Activated gamma-delta T cell treated with Interleukin-2 at 50 U/mL for 16 hours (primary cell): ENCODE results near the gene KATNAL1.

ENCODE experiments used
- DNase-seq: peaks from one replicate; pipeline ENCODE4 v3.0.0-alpha.2; 2020

Gene KATNAL1

GRCh38 chr13:30332456-30333143, 25.2 kb upstream of the KATNAL1 start:
- no peak for DNase-seq

GRCh38 chr13:30331331-30331771, 24.0 kb upstream of the KATNAL1 start:
- DNase-seq: no peak

GRCh38 chr13:30329009-30329585, 21.7 kb upstream of the KATNAL1 start:
- DNase-seq: no peak

- DNase-seq: no peak
These were observed 18.3 kb upstream of the KATNAL1 start for GRCh38 chr13:30325668-30326067.

GRCh38 chr13:30323524-30323923, 16.2 kb upstream of the KATNAL1 start:
- no peak for DNase-seq

- no peak for DNase-seq
These were observed 15.1 kb upstream of the KATNAL1 start for GRCh38 chr13:30322428-30322827.

GRCh38 chr13:30321256-30321655, 13.9 kb upstream of the KATNAL1 start:
- no peak for DNase-seq

- no peak for DNase-seq
These were observed 12.3 kb upstream of the KATNAL1 start for GRCh38 chr13:30319655-30320054.

- DNase-seq: no peak
These were observed 11.8 kb upstream of the KATNAL1 start for GRCh38 chr13:30319130-30319529.

- DNase-seq: no peak
These were observed 10.7 kb upstream of the KATNAL1 start for GRCh38 chr13:30318026-30318425.

GRCh38 chr13:30314562-30314961, 7.2 kb upstream of the KATNAL1 start:
- DNase-seq: no peak

GRCh38 chr13:30314069-30314468, 6.7 kb upstream of the KATNAL1 start:
- no peak for DNase-seq

- DNase-seq: no peak
These were observed 6.0 kb upstream of the KATNAL1 start for GRCh38 chr13:30313311-30313710.

- no peak for DNase-seq
These were observed 5.6 kb upstream of the KATNAL1 start for GRCh38 chr13:30312904-30313303.

- DNase-seq: no peak
These were observed 1.2 kb upstream of the KATNAL1 start for GRCh38 chr13:30308548-30308947.

- no peak for DNase-seq
These were observed 580 bp upstream of the KATNAL1 start for GRCh38 chr13:30307971-30308290.

GRCh38 chr13:30306762-30307193, 573 bp downstream of the KATNAL1 start:
- peak; percentile 89 for DNase-seq

GRCh38 chr13:30305456-30305970, 1.8 kb downstream of the KATNAL1 start:
- DNase-seq: no peak

GRCh38 chr13:30303269-30303668, 4.1 kb downstream of the KATNAL1 start:
- no peak for DNase-seq

GRCh38 chr13:30301827-30302226, 5.5 kb downstream of the KATNAL1 start:
- DNase-seq: no peak

- DNase-seq: no peak
These were observed 6.8 kb downstream of the KATNAL1 start for GRCh38 chr13:30300596-30300995.

- DNase-seq: no peak
These were observed 7.6 kb downstream of the KATNAL1 start for GRCh38 chr13:30299786-30300185.

- no peak for DNase-seq
These were observed 12.2 kb downstream of the KATNAL1 start for GRCh38 chr13:30295116-30295515.

GRCh38 chr13:30294004-30294403, 13.3 kb downstream of the KATNAL1 start:
- no peak for DNase-seq

- DNase-seq: no peak
These were observed 15.0 kb downstream of the KATNAL1 start for GRCh38 chr13:30292325-30292724.
